ENCODE measurements around the gene CUBN.

DNA sequence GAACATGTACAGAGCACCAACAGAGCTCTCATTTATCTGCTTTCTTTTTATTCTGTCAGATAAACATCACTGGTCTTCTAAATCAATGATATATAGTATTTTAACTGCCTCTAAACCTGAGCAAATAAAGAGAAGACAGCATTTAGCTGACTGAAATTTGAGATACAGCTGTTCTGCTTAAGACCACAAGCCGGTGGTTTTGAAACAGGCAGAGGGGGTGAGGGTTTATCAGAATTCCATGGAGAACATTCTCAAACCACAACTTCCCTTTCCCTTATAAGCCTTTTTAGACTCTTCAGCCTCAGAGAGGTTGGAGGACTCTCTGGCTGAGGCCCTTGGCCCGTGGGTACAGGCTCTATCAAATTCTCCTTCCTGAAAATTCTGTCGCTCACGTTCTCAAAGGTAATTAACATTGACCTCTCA is 225.0 kb downstream of the CUBN start:
- TF ChIP-seq, protein P1, sequence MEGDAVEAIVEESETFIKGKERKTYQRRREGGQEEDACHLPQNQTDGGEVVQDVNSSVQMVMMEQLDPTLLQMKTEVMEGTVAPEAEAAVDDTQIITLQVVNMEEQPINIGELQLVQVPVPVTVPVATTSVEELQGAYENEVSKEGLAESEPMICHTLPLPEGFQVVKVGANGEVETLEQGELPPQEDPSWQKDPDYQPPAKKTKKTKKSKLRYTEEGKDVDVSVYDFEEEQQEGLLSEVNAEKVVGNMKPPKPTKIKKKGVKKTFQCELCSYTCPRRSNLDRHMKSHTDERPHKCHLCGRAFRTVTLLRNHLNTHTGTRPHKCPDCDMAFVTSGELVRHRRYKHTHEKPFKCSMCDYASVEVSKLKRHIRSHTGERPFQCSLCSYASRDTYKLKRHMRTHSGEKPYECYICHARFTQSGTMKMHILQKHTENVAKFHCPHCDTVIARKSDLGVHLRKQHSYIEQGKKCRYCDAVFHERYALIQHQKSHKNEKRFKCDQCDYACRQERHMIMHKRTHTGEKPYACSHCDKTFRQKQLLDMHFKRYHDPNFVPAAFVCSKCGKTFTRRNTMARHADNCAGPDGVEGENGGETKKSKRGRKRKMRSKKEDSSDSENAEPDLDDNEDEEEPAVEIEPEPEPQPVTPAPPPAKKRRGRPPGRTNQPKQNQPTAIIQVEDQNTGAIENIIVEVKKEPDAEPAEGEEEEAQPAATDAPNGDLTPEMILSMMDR (IDR thresholded peaks at IDR 0.05; ENCODE audit: low read depth, low read length): no peak
- TF ChIP-seq POLR2A (IDR thresholded peaks at IDR 0.05; ENCODE audit: extremely low read depth, insufficient read length) (no peak), MYC (IDR thresholded peaks at IDR 0.05; ENCODE audit: low read depth, low read length) (no peak)
- TF ChIP-seq, protein P2, sequence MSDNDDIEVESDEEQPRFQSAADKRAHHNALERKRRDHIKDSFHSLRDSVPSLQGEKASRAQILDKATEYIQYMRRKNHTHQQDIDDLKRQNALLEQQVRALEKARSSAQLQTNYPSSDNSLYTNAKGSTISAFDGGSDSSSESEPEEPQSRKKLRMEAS (IDR thresholded peaks at IDR 0.05; ENCODE audit: low read depth, low read length): no peak
